GM19397 (cell line): Measurements from ENCODE around the gene NRP1.

Experiments used
- ATAC-seq: cut with Tn5 transposase; IDR thresholded peaks from one replicate; pipeline ENCODE4 v1.9.1; 2021; ENCODE audit warnings: mild to moderate bottlenecking, moderate library complexity; ENCODE audit not compliant: unreplicated experiment

Gene NRP1

DNA sequence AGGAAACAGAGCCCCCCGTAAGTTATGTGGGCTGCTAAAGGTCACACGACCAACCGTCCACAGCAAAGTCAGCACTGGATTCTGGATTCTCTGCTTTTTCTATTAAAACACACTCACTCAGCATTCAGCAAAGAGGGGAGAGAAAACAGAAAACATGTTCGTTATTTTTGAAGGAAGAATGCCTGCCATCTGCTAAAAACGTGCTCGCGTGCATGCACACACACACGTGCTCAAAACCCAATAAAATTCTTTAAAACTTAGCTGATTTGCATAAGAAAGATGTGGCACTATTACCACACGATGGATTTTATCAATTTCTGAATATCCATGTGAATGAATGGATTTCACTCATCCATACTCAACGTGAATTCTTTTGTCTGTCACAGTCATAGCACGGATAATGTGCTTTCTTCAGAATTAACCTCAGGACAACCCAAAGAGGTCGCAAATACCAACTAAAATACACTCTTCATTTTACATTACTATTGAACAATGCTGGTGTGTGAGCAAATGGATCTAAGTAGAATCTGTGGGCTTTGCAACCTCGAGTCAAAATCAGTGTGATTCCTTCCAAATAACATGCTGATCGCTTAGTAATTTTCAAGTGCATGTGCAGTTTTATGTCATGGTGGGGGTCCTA, 40.8 kb downstream of the NRP1 start:
- ATAC-seq, result no peak

DNA sequence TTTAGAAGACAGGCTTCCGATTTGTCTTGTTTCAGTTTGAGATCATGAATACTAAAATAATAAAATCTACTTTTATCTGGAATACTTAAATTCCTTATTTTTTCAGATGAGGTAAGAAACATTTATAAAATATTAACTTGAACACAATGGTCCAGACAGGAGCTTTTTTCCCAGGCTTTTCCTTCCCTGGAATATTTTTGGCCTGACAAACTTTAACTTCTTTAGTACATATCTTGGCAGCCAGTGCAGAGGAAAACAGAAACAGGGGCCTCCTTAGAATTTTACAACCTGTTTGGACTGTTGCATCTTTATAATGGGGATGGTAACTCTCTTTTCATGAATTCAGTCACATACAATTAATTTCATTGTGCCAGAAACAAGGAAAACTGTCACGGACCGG, 41.4 kb downstream of the NRP1 start:
- ATAC-seq, result no peak

DNA sequence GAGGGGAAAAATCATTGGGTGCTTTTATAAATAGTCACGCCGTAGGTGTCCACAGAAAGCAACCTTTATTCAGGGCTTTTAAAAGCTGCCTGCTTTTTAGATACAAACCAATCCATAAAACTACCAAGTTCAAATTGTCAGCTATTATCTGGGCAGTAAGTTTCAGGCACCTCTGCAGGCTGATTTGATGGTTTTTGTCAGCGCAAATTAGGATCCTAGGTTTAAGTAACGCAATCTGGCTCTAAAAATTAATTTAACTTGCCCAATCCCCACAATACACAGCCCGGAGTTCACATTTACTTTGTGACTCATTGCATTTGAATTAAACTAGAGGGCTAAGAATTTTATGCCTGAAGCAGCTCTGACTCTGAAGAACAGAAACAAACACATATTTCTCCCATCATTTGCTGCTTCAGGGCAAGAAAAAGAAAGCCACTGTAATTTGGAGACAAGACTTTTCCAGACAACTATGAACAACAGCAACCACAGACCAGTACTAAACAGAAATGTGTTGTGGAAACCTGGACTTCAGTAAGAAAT, 43.3 kb downstream of the NRP1 start:
- ATAC-seq, result no peak

DNA sequence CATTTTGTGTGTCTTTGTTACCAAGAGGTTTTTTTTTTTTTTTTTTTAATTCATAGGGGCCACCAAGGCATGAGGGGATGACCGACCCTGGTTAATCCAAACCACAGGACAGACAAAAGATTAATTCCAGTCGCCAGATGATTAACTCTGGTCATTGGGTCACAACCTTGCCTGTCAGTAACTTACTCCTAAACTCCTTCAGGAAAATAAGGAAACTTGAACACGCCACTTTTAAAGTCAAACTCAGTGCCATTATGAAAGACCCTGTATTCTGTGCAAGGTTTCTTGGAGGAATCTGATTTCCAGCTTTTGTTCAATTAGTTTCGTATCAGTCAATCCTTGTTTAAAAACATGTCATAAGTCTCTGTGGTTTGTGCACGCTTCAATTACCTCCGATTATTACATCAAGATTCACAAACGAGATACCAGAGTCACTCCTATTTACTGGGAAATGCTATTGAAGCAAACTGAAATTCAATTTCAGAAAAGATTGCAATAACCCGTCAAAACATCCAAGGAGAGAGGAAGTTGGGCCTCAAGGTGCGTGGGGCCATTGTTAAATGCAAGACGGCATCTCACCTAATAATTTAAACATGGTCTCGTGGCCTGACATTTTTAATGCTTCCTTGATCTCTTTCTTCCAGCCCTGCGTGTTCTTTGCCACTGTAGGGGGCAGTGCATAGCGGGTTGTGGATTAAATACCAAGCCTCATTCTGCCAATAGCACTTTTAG, 44.0 kb downstream of the NRP1 start:
- no peak for ATAC-seq

DNA sequence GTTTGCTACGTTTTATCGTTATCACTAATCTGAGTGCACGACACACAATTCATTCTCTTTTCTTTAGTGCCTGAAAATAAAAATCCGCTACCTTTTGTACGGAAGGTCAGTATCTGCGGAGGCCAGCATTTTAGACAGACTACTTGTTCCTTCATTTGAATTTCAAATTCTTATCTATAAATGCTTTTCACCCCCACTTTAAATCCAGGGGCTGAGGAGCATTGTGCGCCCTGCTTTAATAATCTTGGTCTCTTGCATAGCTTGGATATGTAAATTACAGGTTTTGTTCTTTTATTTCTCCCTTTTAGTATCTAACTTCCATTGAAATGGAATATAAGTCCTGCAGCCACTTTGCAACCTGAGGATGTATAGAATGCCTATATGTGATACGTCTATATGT, 44.7 kb downstream of the NRP1 start:
- no peak for ATAC-seq

DNA sequence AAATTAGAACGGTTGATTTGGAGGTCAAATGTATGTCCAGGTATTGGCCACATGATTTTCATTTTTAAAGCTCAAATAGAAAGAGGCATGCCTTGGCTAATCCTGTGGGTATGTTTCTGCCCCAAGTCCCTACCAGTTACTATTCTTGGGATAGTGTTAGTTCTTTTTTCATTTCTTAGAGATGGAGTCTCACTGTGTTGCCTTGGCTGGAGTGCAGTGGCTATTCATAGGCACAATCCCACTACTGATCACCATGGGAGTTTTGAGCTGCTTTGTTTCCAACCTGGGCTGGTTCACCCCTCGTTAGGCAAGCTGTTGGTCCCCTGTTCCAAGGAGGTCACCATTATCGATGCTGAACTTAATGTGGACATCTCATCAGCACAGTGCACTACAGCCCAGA, 46.3 kb downstream of the NRP1 start:
- ATAC-seq, result no peak

DNA sequence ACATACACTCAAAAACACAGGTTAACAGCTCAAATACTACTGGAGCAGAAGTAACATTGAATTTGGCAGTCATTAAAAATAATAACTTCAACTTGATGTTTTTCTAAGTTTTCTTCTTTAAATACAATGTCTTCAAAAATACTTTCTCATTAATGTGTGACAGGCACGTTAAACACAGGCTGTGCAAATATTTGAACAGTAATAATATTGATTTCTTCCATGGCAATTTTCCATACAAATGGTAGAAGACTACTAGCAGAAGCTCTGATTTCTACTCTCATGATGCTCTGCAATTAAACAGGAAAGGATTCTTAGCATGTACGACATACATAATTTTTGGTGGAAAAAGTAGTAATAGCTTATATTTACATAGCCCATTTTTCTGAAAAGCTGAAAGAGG, 47.4 kb downstream of the NRP1 start:
- no peak for ATAC-seq

DNA sequence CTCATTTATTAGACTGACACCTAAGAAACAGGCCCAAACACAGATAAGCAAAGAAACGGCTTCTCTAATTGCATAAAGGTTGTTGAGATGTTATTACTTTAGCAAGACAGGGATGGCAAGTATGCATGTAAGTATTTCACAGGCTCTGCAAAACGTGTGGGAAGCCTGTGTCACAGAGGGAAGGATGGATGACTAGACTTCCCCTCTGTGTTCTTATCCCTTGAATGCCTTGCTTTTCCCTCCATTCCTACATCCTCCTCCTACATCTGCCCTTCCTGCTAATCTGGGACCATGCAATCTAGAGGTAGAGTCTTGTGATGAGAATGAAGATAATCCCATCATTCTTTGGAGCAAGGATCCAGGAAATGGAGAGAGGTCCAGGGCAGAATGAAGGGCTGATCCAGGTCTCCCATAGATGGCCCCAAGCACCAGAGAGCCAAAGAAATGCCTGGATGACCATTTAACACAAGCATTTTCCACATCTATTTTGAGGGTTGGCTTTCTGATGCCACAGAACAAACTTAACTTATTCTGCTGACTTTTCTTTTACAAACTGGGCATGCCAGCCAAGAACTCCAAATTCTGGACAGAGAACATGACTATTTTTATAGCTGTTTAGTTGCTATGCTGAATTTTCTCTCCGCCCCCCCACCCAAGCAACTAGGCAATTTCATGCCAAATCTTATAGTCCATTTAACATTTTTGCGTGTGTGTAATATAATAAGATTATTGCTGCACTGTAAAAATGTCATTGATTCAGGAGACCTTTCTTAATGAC, 48.1 kb downstream of the NRP1 start:
- ATAC-seq, result no peak

DNA sequence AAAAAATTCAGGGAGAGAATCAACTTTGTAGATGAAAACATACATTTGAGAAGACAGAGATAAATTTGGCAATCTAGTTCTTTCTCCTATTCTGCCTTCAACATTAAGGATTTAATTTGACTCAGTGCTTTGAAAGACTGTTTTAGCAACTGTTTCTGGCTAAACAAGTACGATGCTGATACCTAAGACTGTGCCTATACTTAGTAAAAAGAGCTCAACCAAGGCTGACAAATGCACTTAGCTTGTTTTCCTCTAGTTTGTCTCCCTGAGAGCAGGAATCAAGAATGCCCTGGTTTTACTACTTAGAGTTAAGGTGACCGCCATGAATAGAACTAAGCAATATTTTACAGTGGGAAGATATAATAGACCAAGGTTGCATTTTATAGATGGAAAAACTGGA, 49.5 kb downstream of the NRP1 start:
- ATAC-seq, result no peak

DNA sequence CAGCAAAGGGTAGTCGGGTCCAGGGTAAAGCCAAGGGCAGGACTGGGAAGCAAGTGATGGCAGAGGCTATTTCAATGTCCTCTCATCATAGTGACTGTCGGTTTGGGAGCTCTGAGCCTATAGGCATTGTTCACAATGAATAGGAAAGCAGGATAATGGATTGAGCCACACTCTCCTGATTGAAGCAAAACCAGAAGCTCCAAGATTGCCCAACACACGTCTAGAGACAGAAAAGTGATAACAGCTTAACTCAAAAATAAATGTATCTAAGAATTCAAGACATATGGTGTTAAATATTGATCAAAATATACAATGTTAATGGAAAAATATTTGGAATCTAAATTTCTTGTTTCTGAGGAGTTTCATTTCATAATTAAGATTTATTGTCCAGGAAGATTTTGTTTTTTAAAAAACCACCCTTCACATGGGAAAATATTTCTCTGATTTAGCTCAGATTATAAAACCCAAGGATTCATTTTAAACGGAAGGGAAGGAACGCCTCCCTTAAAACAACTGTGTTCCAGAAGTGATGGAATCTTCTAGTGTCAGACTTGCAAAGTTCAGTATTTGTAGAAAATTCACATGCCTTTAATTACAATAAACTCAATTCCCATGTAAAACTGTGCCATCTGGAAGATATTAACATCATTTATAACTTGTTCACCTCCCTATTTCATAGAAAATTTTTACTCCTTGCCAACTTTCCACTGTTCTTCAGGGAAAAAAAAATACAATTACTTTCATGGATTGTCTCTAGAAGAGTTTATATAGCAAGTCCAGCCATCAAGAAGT, 54.5 kb downstream of the NRP1 start:
- ATAC-seq, result no peak

DNA sequence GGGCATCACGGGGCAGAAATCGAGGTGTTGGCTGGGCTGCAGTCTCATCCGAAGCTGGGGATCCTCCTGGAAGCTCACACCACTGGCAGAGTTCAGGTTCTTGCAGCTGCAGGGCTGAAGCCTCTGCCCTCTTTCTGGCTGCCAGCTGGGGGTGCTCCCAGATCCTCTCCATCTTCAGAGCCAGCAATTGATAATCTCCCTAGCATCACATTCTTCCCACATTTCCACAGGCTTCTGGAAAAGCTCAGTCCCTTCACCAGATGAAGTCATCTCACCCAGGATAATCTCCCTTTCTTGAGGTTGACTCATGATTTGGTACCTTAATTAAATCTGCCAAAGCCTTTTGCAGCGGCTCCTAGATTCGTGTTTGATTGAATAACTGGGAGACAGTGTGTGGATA, 55.2 kb downstream of the NRP1 start:
- no peak for ATAC-seq

DNA sequence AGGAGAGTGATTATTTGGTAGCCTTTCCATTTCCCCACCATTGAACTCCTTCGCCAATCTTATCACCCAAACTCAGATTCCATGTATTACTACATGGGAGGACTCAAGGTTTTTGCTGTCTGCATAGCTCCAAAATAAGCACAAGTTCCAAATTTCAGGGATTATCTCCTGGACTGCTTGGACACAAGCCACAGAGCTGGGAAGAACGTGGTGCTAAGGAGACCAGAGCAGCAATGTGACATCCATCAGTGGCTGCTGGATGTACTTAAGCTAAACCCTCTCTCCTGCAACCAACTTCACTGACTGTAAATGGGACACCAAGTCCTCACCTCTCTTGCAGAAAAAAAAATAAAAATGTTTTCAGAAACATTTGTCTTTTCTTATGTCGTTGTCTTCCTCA, 56.3 kb downstream of the NRP1 start:
- no peak for ATAC-seq

DNA sequence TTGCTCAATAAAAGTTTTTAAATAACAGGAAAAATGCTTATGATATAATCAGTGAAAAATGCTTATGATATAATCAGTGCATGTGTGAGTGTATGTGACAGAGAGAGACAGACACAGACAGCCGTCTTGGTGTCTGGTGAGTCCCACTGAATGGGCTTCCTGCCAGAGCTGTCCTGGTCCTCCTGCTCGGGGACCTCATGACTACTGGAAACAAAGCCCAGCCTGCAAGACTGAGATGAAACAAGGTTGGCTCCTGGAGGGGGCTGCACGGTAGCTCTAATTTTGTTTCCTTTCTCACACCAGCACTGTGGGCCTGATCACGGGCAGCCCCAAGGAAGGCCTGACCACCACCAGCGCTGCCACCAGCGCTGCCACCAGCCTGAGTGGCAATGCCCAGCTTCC, 57.3 kb downstream of the NRP1 start:
- no peak for ATAC-seq

DNA sequence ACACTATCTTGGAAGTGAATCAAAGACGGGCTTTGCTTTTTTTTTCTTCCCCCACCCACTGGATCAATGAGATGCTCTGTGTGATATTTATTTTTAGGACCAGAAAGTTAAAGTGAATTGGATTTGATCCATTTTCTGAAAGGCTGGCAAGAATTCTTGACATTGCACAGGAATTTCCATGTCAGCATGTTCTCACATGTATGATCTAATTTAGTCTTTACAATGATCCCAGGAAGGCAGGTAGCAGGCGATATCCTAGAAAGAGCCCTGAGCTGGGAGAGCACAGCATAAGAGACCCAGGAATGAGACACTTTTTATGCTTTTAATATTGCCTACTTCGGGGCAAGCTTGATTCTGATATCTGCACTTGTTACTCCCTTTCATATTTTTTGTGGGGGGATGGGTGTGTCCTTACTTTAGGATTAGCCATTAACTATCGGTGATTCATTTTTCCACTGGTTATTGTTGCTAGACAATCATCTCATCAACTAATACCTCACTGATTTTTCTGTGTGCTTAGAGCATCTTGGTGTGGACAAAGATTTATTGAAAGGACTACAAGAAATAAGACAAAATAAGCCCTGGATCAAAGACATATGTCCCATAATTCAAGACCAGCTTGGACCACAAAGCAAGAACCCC, 58.1 kb downstream of the NRP1 start:
- no peak for ATAC-seq

DNA sequence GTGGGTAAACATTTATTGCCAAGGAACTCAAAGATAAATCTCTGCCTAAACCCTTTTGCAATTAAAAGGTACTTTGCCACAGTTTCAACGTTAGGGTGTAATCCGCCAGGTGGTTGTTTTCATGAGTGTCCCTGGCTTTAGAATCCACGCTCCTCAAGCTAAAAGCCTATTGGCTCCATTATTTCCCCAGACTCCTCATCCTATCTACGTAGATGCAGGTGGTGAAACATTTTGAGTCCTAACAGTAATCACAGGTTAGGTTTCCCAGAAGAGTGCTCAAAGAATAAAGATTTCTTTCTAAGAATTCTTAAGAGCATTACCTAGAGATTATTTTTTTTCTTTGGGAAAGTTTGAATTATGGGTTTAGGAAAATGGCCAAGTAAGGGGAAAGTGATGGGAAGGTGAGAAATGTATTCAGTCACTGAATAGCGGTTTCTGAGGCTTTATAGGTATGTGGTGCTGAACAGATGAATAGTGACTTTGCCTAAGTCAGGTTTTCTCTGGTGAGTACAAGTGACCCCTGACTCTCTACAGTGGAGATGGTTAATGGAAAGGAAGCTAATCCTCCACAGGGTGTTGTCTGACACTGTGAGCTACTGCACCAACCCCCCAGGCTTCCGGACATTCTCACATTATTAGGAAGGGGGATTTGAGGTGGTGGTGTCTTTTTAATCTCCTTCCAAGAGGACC, 60.2 kb downstream of the NRP1 start:
- ATAC-seq, result no peak

DNA sequence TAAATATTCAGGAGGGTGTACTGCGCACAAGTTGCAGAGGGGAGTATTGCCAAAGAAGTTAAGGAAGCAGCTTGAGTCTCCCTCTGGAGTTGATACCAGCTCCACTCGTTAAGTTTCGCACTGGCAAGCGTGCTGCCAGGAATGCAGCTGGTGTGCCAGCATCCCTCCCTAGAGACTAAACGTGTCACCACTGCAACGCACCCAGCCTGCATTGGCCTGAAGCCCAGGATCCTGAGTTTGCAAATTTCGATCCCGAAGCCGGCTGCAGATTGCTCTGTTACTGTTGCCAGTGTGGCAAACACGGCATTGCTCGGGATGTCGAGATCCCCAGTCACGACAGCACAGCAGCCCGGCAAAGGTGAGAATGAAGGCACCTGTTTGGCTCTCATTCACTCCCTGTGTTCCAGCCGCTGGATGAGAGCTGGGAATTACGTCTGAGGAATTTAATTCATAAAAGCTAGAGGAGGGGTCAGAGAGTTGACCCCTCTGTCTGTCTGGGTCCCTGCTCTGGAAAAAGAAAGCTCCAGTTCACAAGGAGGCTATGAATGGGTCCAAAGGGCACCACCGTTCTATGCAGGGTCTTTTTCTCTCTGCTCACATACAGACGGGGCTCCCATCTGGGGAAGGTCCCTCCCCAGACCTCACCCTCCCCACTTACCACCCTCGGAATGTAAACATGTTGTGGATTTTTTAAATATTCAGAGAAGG, 61.0 kb downstream of the NRP1 start:
- no peak for ATAC-seq

DNA sequence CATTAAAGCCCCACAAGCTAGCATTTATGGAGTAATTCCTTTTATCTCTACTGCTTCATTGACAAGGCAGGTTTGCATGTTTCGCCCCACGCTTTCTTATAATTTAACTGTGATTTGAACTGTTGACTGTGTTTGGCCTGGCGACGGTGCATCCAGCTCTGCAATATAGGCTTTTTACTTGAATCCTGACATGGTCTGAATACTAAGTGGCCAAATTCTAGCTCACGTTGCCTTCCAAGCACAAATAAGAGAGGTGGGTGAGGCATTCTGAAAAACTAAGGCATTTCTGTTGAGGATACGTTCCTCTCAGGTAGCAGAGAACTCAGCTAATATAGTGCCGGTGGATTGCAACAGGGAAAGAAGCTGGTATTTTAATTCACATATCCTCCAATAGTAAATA, 61.8 kb downstream of the NRP1 start:
- no peak for ATAC-seq

DNA sequence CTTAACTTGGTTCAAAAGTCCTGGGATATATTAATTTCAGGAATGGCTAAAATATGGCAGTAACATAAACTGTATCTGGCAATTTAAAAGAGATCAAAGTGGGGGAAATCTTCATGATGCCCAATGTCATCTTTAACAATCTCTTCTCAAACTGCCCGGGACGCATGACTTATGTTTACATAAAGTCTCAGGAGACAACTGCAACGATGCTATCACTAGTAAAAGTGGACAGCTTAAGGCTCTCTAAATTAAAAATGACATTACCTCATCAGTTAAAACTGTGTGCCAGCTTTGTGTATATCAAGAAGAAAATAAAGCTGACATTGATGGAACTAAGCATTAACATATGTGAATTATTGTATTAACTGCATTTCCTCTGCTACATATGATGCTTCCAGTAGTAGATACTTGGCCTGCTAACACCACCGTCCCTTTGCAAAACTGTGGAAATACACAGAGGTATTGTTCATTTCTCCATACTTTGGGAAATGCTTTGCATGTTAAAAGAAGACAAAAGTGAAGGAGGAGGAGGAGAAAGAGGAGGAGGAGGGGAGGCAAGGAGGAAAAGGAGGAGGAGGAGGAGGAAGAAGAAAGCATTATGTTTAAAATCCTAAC, 62.4 kb downstream of the NRP1 start:
- no peak for ATAC-seq

DNA sequence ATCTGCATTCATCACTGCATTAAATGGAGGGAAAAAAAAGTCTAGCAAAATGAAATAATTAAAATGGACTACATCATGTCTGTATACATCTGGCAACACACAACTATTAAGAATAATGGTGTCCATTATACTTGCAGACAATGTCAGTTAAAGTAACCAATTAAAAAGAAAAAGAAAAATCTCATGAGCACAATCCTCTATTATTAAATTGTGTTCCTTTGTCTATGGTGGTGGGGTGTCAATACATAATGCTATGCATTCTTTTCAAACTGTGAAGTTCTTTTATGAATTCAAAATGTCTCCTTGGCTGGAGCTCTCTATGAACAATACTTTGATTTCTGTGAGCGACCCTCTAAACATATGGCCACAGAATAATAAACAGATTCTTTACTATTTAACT, 63.5 kb downstream of the NRP1 start:
- no peak for ATAC-seq
